K562 (cell line): ENCODE measurements around the gene NKAIN1. TPM values are rescaled to one million over a fixed set of nuclear protein-coding genes. Genes with fewer than 3 reads are reported as not detected.

Experiments
- CHD1 ChIP-seq: fragments of 200-600 bp; sonication (generic); IDR thresholded peaks from one replicate; pipeline ENCODE4 v1.6.1; 2012; ENCODE audit warnings: mild to moderate bottlenecking, moderate library complexity, low read length, inconsistent platforms
- CTBP1 ChIP-seq: fragments of 450-650 bp; IDR thresholded peaks from 2 replicates; pipeline ENCODE4 v1.6.1; 2016; ENCODE audit warnings: borderline replicate concordance
- CXXC5 ChIP-seq: fragments of 250-450 bp; sonication (Bioruptor Pico); IDR thresholded peaks from 2 replicates; pipeline ENCODE4 v1.8.0; 2022; ENCODE audit warnings: inconsistent platforms, mild to moderate bottlenecking, moderate library complexity
- ETV1 ChIP-seq: fragments of 450-650 bp; conservative IDR thresholded peaks from 2 replicates; pipeline ENCODE4 v1.6.1; 2016; ENCODE audit warnings: missing genetic modification characterization, control low read depth, low read depth, missing compliant biosample characterization
- GABPB1 ChIP-seq: sonication (generic); formaldehyde crosslinking; IDR thresholded peaks from 2 replicates; pipeline ENCODE4 v1.8.0; 2022; ENCODE audit warnings: mild to moderate bottlenecking, missing genetic modification reagents
- GTF2E2 ChIP-seq: fragments of 200-800 bp; sonication (Bioruptor generic); IDR thresholded peaks from 2 replicates; pipeline ENCODE4 v1.6.1; 2016; ENCODE audit warnings: missing genetic modification characterization, missing compliant biosample characterization
- HCFC1 ChIP-seq: IDR thresholded peaks from 2 replicates; pipeline ENCODE4 v1.6.1; 2012; ENCODE audit warnings: low read depth, low read length, improper control_type of control experiment
- KLF10 ChIP-seq: fragments of 250-450 bp; sonication (Bioruptor Pico); IDR thresholded peaks from 2 replicates; pipeline ENCODE4 v1.6.1; 2021; ENCODE audit warnings: matching md5 sums
- MXD1 ChIP-seq: fragments of 250-450 bp; sonication (Bioruptor Pico); IDR thresholded peaks from 2 replicates; pipeline ENCODE4 v1.8.0; 2021; ENCODE audit warnings: borderline replicate concordance, mild to moderate bottlenecking, moderate library complexity; ENCODE audit not compliant: poor library complexity, severe bottlenecking
- POLR3G ChIP-seq: IDR thresholded peaks from 2 replicates; pipeline ENCODE4 v1.6.1; 2011; ENCODE audit not compliant: insufficient read length, insufficient replicate concordance; ENCODE audit errors: extremely low read depth
- RAD21 ChIP-seq, 2 experiments: fragments of 250-450 bp in 1 of 2; fragments of 450-650 bp in 1 of 2; sonication (Bioruptor Pico) in 1 of 2; formaldehyde crosslinking in 1 of 2; IDR thresholded peaks in 1 of 2; conservative IDR thresholded peaks in 1 of 2; 2 replicates each; pipeline versions ENCODE4 v1.4.0 to v1.8.0; 2020 to 2022; ENCODE audit warnings: mild to moderate bottlenecking in 2 of 2, moderate library complexity in 1 of 2
- SMAD2 ChIP-seq: fragments of 150-350 bp; IDR thresholded peaks from 2 replicates; pipeline ENCODE4 v1.6.1; 2014; ENCODE audit warnings: low read depth, mild to moderate bottlenecking, low read length
- SNAPC5 ChIP-seq: fragments of 250-450 bp; sonication (Bioruptor Pico); IDR thresholded peaks from 2 replicates; pipeline ENCODE4 v1.8.0; 2021; ENCODE audit warnings: moderate library complexity, mild to moderate bottlenecking, inconsistent platforms
- SREBF2 ChIP-seq: sonication (generic); formaldehyde crosslinking; IDR thresholded peaks from 2 replicates; pipeline ENCODE4 v1.4.0; 2020; ENCODE audit warnings: mild to moderate bottlenecking, missing genetic modification reagents
- TARDBP ChIP-seq: fragments of 450-650 bp; IDR thresholded peaks from 2 replicates; pipeline ENCODE4 v1.6.1; 2016
- ZNF778 ChIP-seq: fragments of 450-650 bp; formaldehyde crosslinking; IDR thresholded peaks from 2 replicates; pipeline ENCODE4 v1.4.0; 2020; ENCODE audit warnings: mild to moderate bottlenecking, moderate library complexity
- polyA plus RNA-seq, 8 experiments: library from polyadenylated mRNA; depleted of rRNA in 4 of 8; stranded (reverse) in 5 of 8; unstranded in 3 of 8; fragments of >200 nt; fragmentation: Nextera tagmentation in 2 of 8; fragmentation: Illumina TruSeq in 1 of 8; extraction: Ambion mirVana in 2 of 8; extraction: Trizol in 1 of 8; gene quantifications; 2 replicates each; pipeline versions ENCODE4 v1.2.1 to v1.2.3, GENCODE V29; 2011 to 2014; ENCODE audit warnings: inconsistent platforms in 1 of 8, missing spikeins in 1 of 8
- total RNA-seq, 7 experiments: library from RNA; depleted of rRNA in 6 of 7; stranded (reverse); fragments of >200 nt in 6 of 7; fragmentation: Illumina TruSeq in 2 of 7; extraction: Trizol in 2 of 7; gene quantifications; 2 replicates each; pipeline versions ENCODE4 v1.2.1 to v1.2.3, GENCODE V29; 2011 to 2021; ENCODE audit warnings: low replicate concordance in 1 of 7
- TF ChIP-seq, protein P1 (sequence below): fragments of 200-400 bp; formaldehyde crosslinking; IDR thresholded peaks from 2 replicates; pipeline ENCODE4 v1.6.1; 2017; ENCODE audit warnings: mild to moderate bottlenecking, low read depth, low read length, moderate library complexity
- TF ChIP-seq, protein P2 (sequence below), 2 experiments: fragments of 250-450 bp in 1 of 2; fragments of 450-650 bp in 1 of 2; sonication (Bioruptor Pico) in 1 of 2; IDR thresholded peaks; 2 replicates each; pipeline versions ENCODE4 v1.6.1 to v1.8.0; 2016 to 2021; ENCODE audit warnings: mild to moderate bottlenecking in 2 of 2, moderate library complexity in 2 of 2, missing compliant biosample characterization in 1 of 2, missing genetic modification characterization in 1 of 2

Gene NKAIN1
- total and polyA plus RNA-seq, 9 of the 15 experiments (the other 6 are each of a cell fraction or from before 2014, with no cell fraction given) = 0.03 to 0.22 (median 0.04) TPM; not detected in 3

DNA sequence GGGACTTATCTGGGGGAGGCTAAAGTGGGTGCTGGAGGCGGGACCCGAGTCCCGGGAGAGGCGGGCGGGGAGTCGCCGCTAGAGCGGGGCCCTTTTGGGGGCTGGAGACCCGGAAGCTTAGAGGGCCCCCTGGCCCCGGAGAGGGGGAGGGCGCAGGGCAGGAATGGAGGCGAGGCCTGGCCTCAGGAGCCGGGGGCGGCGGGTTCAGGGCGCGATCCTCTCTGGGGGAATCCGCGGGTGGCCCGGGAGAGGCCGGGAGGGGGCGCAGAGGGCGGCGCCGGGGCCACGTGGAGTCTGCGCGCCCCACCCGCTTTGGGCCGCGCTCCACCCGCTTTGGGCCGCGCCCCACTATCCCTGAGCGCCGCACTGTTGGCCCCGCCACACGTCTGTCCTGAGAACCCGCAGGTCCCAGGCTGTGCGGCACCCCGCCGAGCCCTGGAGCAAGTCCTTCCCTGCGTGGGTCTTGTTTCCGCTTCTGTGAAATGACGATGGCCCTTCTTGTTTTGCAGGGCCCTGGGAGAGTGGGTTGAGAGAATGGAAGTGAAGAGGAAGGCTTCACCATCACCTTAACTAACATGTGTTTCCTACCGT, 84.4 kb downstream of the NKAIN1 start (continued):
- TF ChIP-seq, protein P1, sequence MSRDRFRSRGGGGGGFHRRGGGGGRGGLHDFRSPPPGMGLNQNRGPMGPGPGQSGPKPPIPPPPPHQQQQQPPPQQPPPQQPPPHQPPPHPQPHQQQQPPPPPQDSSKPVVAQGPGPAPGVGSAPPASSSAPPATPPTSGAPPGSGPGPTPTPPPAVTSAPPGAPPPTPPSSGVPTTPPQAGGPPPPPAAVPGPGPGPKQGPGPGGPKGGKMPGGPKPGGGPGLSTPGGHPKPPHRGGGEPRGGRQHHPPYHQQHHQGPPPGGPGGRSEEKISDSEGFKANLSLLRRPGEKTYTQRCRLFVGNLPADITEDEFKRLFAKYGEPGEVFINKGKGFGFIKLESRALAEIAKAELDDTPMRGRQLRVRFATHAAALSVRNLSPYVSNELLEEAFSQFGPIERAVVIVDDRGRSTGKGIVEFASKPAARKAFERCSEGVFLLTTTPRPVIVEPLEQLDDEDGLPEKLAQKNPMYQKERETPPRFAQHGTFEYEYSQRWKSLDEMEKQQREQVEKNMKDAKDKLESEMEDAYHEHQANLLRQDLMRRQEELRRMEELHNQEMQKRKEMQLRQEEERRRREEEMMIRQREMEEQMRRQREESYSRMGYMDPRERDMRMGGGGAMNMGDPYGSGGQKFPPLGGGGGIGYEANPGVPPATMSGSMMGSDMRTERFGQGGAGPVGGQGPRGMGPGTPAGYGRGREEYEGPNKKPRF = no peak
- TF ChIP-seq HCFC1 = 0 out of 2 replicates have a peak, but pooled peaks have one; percentile 16
- TF ChIP-seq ETV1 (tag) = no peak
- TF ChIP-seq SREBF2 (CRISPR knock-in tag) = no peak; the same call in 1 of the 2 replicates
- TF ChIP-seq CTBP1 = peak; percentile 82
- peak; percentile 90 for TF ChIP-seq CXXC5 (CRISPR knock-in tag)
- no peak for TF ChIP-seq CHD1
- no peak for TF ChIP-seq KLF10 (CRISPR knock-in tag)
- TF ChIP-seq, protein P2, sequence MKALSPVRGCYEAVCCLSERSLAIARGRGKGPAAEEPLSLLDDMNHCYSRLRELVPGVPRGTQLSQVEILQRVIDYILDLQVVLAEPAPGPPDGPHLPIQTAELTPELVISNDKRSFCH (CRISPR knock-in tag; IDR thresholded peaks at IDR 0.05) = no peak
- TF ChIP-seq, protein P2 (tag; IDR thresholded peaks at IDR 0.05) = peak; percentile 52; the same call in 1 of the 2 replicates
- TF ChIP-seq TARDBP = peak; percentile 82; the same call in 1 of the 2 replicates
- no peak for TF ChIP-seq GTF2E2
- no peak for TF ChIP-seq POLR3G
- no peak for TF ChIP-seq ZNF778 (CRISPR knock-in tag)
- no peak for TF ChIP-seq SNAPC5
- peak; percentile 93 for TF ChIP-seq MXD1 (CRISPR knock-in tag)
- TF ChIP-seq SMAD2 = no peak
- peak; percentile 50 for TF ChIP-seq GABPB1 (CRISPR knock-in tag)
- TF ChIP-seq RAD21 (CRISPR knock-in tag; conservative IDR thresholded peaks at IDR 0.05 in 1 of 2, IDR thresholded peaks at IDR 0.05 in 1 of 2) = peak in 1 of 2 experiments; percentile 37; a peak in 3 of 4 replicates
